Esophagus muscularis mucosa (tissue), 4 donors: ENCODE results near the gene MSL3. TPM values are rescaled to one million over a fixed set of nuclear protein-coding genes. Genes with fewer than 3 reads are reported as not detected.

Experiments used
- DNase-seq: peaks from one replicate; pipeline ENCODE4 v3.0.0-alpha.2; 2017; ENCODE audit errors: extremely low spot score
- H3K27ac ChIP-seq, 4 donors: fragments of 200-600 bp; sonication (generic); replicated peaks in 1 of 4; 1 replicate in 3 of 4; 2 replicates in 1 of 4; pipeline ENCODE4 v1.5.1; 2016 to 2019; ENCODE audit warnings: mild to moderate bottlenecking in 1 of 4
- H3K27me3 ChIP-seq, 4 donors: fragments of 200-600 bp; sonication (generic); one replicate each; pipeline versions ENCODE4 v1.5.1 to v1.6.0; 2016 to 2019
- H3K36me3 ChIP-seq, 4 donors: fragments of 200-600 bp; sonication (generic); one replicate each; pipeline ENCODE4 v1.5.1; 2016 to 2019
- H3K4me1 ChIP-seq, 4 donors: fragments of 200-600 bp; sonication (generic); one replicate each; pipeline ENCODE4 v1.5.1; 2016 to 2019
- H3K4me3 ChIP-seq, 4 donors: fragments of 200-600 bp; sonication (generic); 1 replicate in 2 of 4; 2 replicates in 2 of 4; pipeline ENCODE4 v1.5.1; 2016 to 2019; ENCODE audit warnings: mild to moderate bottlenecking in 4 of 4, moderate library complexity in 1 of 4
- H3K9me3 ChIP-seq, 4 donors: fragments of 200-600 bp; sonication (generic); 1 replicate in 3 of 4; 2 replicates in 1 of 4; pipeline ENCODE4 v1.5.1; 2016 to 2019
- CTCF ChIP-seq, 3 experiments: fragments of 200-600 bp in 2 of 3; fragments of 450-650 bp in 1 of 3; sonication (generic) in 2 of 3; IDR thresholded peaks; one replicate each; pipeline ENCODE4 v1.5.1; 2017 to 2019; ENCODE audit warnings: antibody characterized with exemption in 3 of 3, mild to moderate bottlenecking in 2 of 3, moderate library complexity in 1 of 3
- EP300 ChIP-seq: sonication (generic); formaldehyde crosslinking; IDR thresholded peaks from one replicate; pipeline ENCODE4 v1.6.1; 2017; ENCODE audit warnings: antibody characterized with exemption
- POLR2A ChIP-seq: fragments of 450-650 bp; IDR thresholded peaks from one replicate; pipeline ENCODE4 v1.6.1; 2017; ENCODE audit warnings: antibody characterized with exemption, moderate library complexity, mild to moderate bottlenecking, low read depth
- POLR2AphosphoS5 ChIP-seq, 2 donors: sonication (generic); formaldehyde crosslinking; IDR thresholded peaks; one replicate each; pipeline ENCODE4 v1.6.1; 2017; ENCODE audit warnings: antibody characterized with exemption in 2 of 2
- WGBS: methylation state at CpG from one replicate; pipeline ENCODE4 v1.1.5; 2018; 5-methylcytosine and 5-hydroxymethylcytosine counted together
- intact Hi-C: fragments of 100-400 bp; cut with DNase I; formaldehyde crosslinking; loops from one replicate; pipeline ENCODE4 v1.15.1; 2023
- total RNA-seq, 4 donors: library from RNA; depleted of rRNA; stranded (reverse); fragments of >200 nt; gene quantifications; one replicate each; pipeline versions ENCODE4 v1.1.0 to v1.2.1, GENCODE V29; 2016

Gene MSL3
- total RNA-seq, 4 donors from 2014 or later: 21.0 to 32.0 (median 24.5) TPM

- Histone ChIP-seq H3K4me1 (peaks cover 0 to 4% (median 0%) of the 10 kb centered on the region in 4 donors), H3K27ac (no peak overlapping the region), H3K27me3 (peaks cover 0 to 3% (median 0%) of the 10 kb centered on the region in 4 donors), H3K4me3 (no peak overlapping the region), H3K36me3 (no peaks in the 10 kb centered on the region), H3K9me3 (no peaks in the 10 kb centered on the region)
- DNase-seq: no peak
- intact Hi-C loops: loop anchor here (5.0 kb wide), 2 partner anchors 39 to 581 kb away; no protein-coding TSS in a partner anchor
- WGBS: 75% methylated on average over 2 of the region's 2 CpGs
- no peak for TF ChIP-seq POLR2A
- no peak for TF ChIP-seq CTCF (IDR thresholded peaks at IDR 0.05)
- TF ChIP-seq EP300: no peak
- no peak for TF ChIP-seq POLR2AphosphoS5 (IDR thresholded peaks at IDR 0.05)
Observed at GRCh38 chrX:11728556-11728955, 29.5 kb upstream of the MSL3 start.

- Histone ChIP-seq H3K4me1 (no peaks in the 10 kb centered on the region), H3K27me3 (peaks cover 0 to 3% (median 0%) of the 10 kb centered on the region in 4 donors), H3K27ac (no peak overlapping the region), H3K9me3 (no peaks in the 10 kb centered on the region), H3K4me3 (no peak overlapping the region), H3K36me3 (no peaks in the 10 kb centered on the region)
- DNase-seq: no peak
- 59% methylated on average over 1 of the region's 1 CpG for WGBS
- intact Hi-C loops: no loop called here
- TF ChIP-seq POLR2A: no peak
- no peak for TF ChIP-seq POLR2AphosphoS5 (IDR thresholded peaks at IDR 0.05)
- TF ChIP-seq CTCF (IDR thresholded peaks at IDR 0.05): no peak
- TF ChIP-seq EP300: no peak
Observed at GRCh38 chrX:11733614-11734013, 24.4 kb upstream of the MSL3 start.

DNA sequence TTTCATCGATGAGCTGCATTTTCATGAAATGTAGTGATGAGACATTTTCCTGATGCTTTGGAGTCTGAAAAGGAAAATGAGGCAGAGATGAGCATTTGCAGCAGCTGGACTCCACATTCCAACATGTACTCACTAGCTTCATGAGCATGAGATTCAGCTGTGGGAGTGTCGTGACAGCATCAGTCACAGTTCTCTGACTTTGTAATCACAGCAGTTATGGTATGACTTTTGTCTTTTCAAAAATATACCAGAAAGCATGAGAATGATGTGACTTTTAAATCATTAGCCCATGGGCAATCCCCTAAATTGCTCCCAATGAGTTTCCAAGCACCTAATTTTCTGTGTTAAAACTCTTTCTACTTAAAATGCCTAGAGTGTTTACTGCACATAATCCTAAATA is 18.3 kb upstream of the MSL3 start:
- Histone ChIP-seq H3K9me3 (no peaks in the 10 kb centered on the region), H3K36me3 (no peaks in the 10 kb centered on the region), H3K4me3 (no peak overlapping the region), H3K27ac (no peak overlapping the region), H3K27me3 (no peaks in the 10 kb centered on the region), H3K4me1 (no peaks in the 10 kb centered on the region)
- DNase-seq: no peak
- 63% methylated on average over 2 of the region's 2 CpGs for WGBS
- TF ChIP-seq EP300 (no peak), POLR2AphosphoS5 (IDR thresholded peaks at IDR 0.05) (no peak), POLR2A (no peak)
- intact Hi-C loops: no loop called here

DNA sequence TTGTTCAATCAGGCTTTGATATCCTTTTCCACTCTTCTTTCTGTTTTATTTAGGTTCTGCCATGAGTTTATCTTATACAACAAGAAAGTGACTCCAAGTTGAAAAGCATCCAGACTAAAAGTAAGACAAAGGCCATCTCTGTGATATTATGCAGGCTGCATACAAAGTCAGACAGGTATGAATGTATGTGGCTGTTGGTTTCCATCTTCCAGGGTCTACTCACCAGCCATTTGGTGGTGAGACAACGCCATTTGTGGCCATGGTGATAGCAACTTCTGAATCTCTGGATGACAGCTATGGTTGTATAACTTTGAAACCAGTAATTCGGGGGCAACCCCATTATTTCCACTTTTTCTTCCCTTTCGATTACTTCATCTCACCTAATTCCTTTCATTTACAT is 17.2 kb upstream of the MSL3 start:
- WGBS: 65% methylated on average over 3 of the region's 3 CpGs
- no peak overlapping the region for H3K27ac ChIP-seq
- no peaks in the 10 kb centered on the region for H3K36me3 ChIP-seq
- no peaks in the 10 kb centered on the region for H3K27me3 ChIP-seq
- TF ChIP-seq EP300: no peak
- H3K4me3 ChIP-seq: no peak overlapping the region
- no peak for DNase-seq
- H3K9me3 ChIP-seq: no peaks in the 10 kb centered on the region
- no peaks in the 10 kb centered on the region for H3K4me1 ChIP-seq
- intact Hi-C loops: no loop called here

GRCh38 chrX:11741574-11741973 is 16.5 kb upstream of the MSL3 start:
- 74% methylated on average over 2 of the region's 2 CpGs for WGBS
- DNase-seq: no peak
- Histone ChIP-seq H3K27ac (no peak overlapping the region), H3K4me1 (no peaks in the 10 kb centered on the region), H3K9me3 (no peaks in the 10 kb centered on the region), H3K4me3 (no peak overlapping the region), H3K27me3 (no peaks in the 10 kb centered on the region), H3K36me3 (no peaks in the 10 kb centered on the region)
- intact Hi-C loops: no loop called here
- TF ChIP-seq EP300 (no peak), CTCF (IDR thresholded peaks at IDR 0.05) (no peak), POLR2A (no peak), POLR2AphosphoS5 (IDR thresholded peaks at IDR 0.05) (no peak)

DNA sequence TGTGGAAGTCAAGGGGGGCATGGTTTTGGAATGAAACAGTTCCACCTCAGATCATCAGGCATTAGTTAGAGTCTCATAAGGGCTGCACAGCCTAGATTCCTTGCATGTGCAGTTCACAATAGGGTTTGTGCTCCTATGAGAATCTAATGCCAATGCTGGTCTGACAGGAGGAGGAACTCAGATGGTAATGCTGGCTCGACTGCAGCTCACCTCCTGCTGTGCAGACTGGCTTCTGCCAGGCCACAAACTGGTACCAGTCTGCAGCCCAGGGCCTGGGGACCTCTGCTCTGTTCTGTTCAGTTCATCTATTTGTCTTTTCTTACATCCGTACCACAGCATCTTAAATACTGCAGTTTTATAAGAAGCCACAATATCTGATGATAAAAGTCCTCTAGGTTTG is 12.2 kb upstream of the MSL3 start:
- Histone ChIP-seq H3K27me3 (no peaks in the 10 kb centered on the region), H3K9me3 (no peaks in the 10 kb centered on the region), H3K4me1 (no peaks in the 10 kb centered on the region), H3K4me3 (no peak overlapping the region), H3K36me3 (no peaks in the 10 kb centered on the region), H3K27ac (no peak overlapping the region)
- DNase-seq: no peak
- WGBS: 62% methylated on average over 2 of the region's 2 CpGs
- TF ChIP-seq POLR2AphosphoS5 (IDR thresholded peaks at IDR 0.05) (no peak), EP300 (no peak), CTCF (IDR thresholded peaks at IDR 0.05) (no peak), POLR2A (no peak)
- intact Hi-C loops: no loop called here
